HepG2 (cell line): ENCODE data around the gene IFNLR1. TPM values are rescaled to one million over a fixed set of nuclear protein-coding genes. Genes with fewer than 3 reads are reported as not detected.

Source experiments
- BCL6 ChIP-seq: IDR thresholded peaks from 2 replicates; pipeline ENCODE4 v1.6.1; 2016; ENCODE audit warnings: missing genetic modification reagents, missing compliant biosample characterization
- EP300 ChIP-seq, 3 experiments: sonication (generic) in 1 of 3; formaldehyde crosslinking in 1 of 3; IDR thresholded peaks; 2 replicates each; pipeline versions ENCODE4 v1.5.1 to v1.6.1; 2011 to 2020; ENCODE audit warnings: low read depth in 2 of 3, low read length in 2 of 3, borderline replicate concordance in 1 of 3, improper control_type of control experiment in 1 of 3, mild to moderate bottlenecking in 1 of 3, missing genetic modification reagents in 1 of 3, moderate library complexity in 1 of 3
- GATAD2A ChIP-seq: IDR thresholded peaks from 2 replicates; pipeline ENCODE4 v1.6.1; 2016
- NFE2 ChIP-seq: sonication (generic); formaldehyde crosslinking; IDR thresholded peaks from 2 replicates; pipeline ENCODE4 v1.4.0; 2020; ENCODE audit warnings: missing genetic modification reagents
- NFYC ChIP-seq: IDR thresholded peaks from 2 replicates; pipeline ENCODE4 v1.6.1; 2016; ENCODE audit warnings: missing genetic modification reagents, missing compliant biosample characterization
- PHB2 ChIP-seq: fragments of 450-650 bp; IDR thresholded peaks from 2 replicates; pipeline ENCODE4 v1.6.1; 2018; ENCODE audit not compliant: partially characterized antibody
- PRPF4 ChIP-seq: fragments of 200-400 bp; formaldehyde crosslinking; IDR thresholded peaks from 2 replicates; pipeline ENCODE4 v1.6.1; 2016; ENCODE audit warnings: low read length, low read depth; ENCODE audit not compliant: poor library complexity, severe bottlenecking
- SAFB2 ChIP-seq: sonication (generic); formaldehyde crosslinking; IDR thresholded peaks from 2 replicates; pipeline ENCODE4 v1.5.1; 2020; ENCODE audit warnings: missing genetic modification reagents, low read depth, mild to moderate bottlenecking, borderline replicate concordance
- SNAPC2 ChIP-seq: sonication (generic); formaldehyde crosslinking; IDR thresholded peaks from 2 replicates; pipeline ENCODE4 v1.8.1; 2022; ENCODE audit warnings: mild to moderate bottlenecking, missing genetic modification reagents
- TEAD2 ChIP-seq: sonication (generic); formaldehyde crosslinking; IDR thresholded peaks from 2 replicates; pipeline ENCODE4 v1.9.0; 2021; ENCODE audit warnings: missing genetic modification reagents
- ZNF564 ChIP-seq: sonication (generic); formaldehyde crosslinking; IDR thresholded peaks from 2 replicates; pipeline ENCODE4 v1.8.1; 2023; ENCODE audit warnings: mild to moderate bottlenecking, missing genetic modification reagents
- polyA plus RNA-seq, 8 experiments: library from polyadenylated mRNA; depleted of rRNA in 3 of 8; stranded (reverse) in 7 of 8; unstranded in 1 of 8; fragments of >200 nt; fragmentation: Illumina TruSeq in 4 of 8; extraction: Trizol in 4 of 8; gene quantifications; 2 replicates each; pipeline versions ENCODE4 v1.2.1 to v1.2.3, GENCODE V29; 2011 to 2016; ENCODE audit warnings: low read depth in 4 of 8, missing spikeins in 1 of 8, mixed read lengths in 1 of 8; ENCODE audit not compliant: insufficient read depth in 1 of 8
- total RNA-seq, 5 experiments: library from RNA; depleted of rRNA; stranded (reverse); fragments of >200 nt; fragmentation: Illumina TruSeq; extraction: Trizol; gene quantifications; 2 replicates each; pipeline ENCODE4 v1.2.3, GENCODE V29; 2016; ENCODE audit warnings: low read depth in 1 of 5
- TF ChIP-seq, protein P1 (sequence below): sonication (generic); formaldehyde crosslinking; IDR thresholded peaks from 2 replicates; pipeline ENCODE4 v1.8.1; 2023; ENCODE audit warnings: mild to moderate bottlenecking, moderate library complexity, missing genetic modification reagents
- TF ChIP-seq, protein P2 (sequence below): IDR thresholded peaks from 2 replicates; pipeline ENCODE4 v1.4.0; 2020; ENCODE audit warnings: mild to moderate bottlenecking, missing genetic modification reagents
- TF ChIP-seq, protein P3 (sequence below), 2 experiments: IDR thresholded peaks; 2 replicates each; pipeline ENCODE4 v1.6.1; 2011 to 2012; ENCODE audit warnings: low read length in 2 of 2, borderline replicate concordance in 1 of 2, low read depth in 1 of 2, mild to moderate bottlenecking in 1 of 2, moderate library complexity in 1 of 2
- TF ChIP-seq, protein P4 (sequence below): sonication (generic); formaldehyde crosslinking; IDR thresholded peaks from 2 replicates; pipeline ENCODE4 v1.5.0; 2020; ENCODE audit warnings: missing genetic modification reagents, mild to moderate bottlenecking, borderline replicate concordance

IFNLR1 gene
- total and polyA plus RNA-seq, 2 of the 13 experiments (the other 11 are each of a cell fraction or from before 2014, with no cell fraction given), result 3.8 to 8.5 TPM

DNA sequence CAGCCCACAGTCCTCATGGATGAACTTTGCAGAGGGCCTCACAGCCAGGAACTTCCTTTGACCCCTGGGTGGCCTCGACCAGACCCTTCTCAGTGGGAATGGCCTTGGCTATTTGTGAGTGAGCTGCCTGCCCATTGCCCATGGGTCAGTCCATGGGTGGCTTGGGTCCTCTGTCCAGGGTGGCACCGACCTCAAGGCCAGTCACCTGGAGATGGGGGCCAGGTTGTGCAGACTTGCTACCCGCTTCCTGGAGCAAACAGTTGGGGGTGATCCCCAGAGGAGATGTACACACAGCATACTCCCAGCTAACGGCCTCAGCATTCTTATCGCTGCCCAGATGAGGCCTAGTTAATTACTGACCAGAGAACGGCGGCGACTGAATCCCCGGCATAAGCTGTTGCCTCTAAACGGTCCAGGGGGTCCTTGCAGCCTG, 23.1 kb upstream of the IFNLR1 start (continued):
- TF ChIP-seq, protein P1, sequence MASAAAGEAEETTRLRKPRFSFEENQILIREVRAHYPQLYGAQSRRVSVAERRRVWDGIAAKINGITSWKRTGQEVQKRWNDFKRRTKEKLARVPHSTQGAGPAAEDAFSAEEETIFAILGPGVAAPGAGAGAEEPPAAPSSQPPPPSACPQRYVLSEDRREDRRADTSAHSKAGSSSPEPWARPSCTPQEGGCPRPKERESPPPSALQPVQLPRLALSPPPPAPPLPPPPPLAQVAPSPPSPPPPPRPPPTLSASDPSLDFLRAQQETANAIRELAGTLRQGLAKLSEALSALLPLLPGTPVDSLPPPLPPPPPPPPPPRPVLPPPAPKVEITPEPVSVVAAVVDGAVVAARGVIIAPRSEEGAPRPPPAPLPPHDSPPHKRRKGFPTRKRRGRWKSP, result no peak
- TF ChIP-seq PHB2 (no peak), ZNF564 (no peak), NFYC (CRISPR knock-in tag) (no peak), SAFB2 (CRISPR knock-in tag) (no peak), TEAD2 (CRISPR knock-in tag) (no peak), PRPF4 (no peak), BCL6 (CRISPR knock-in tag) (no peak), SNAPC2 (no peak), GATAD2A (CRISPR knock-in tag) (peak; percentile 53; the same call in 1 of the 2 replicates), NFE2 (CRISPR knock-in tag) (no peak), EP300 (IDR thresholded peaks at IDR 0.05; ENCODE audit: low read depth in 2 of 2, low read length in 2 of 2) (no peak), EP300 (CRISPR knock-in tag; IDR thresholded peaks at IDR 0.05; ENCODE audit: borderline replicate concordance) (no peak)
- TF ChIP-seq, protein P2, sequence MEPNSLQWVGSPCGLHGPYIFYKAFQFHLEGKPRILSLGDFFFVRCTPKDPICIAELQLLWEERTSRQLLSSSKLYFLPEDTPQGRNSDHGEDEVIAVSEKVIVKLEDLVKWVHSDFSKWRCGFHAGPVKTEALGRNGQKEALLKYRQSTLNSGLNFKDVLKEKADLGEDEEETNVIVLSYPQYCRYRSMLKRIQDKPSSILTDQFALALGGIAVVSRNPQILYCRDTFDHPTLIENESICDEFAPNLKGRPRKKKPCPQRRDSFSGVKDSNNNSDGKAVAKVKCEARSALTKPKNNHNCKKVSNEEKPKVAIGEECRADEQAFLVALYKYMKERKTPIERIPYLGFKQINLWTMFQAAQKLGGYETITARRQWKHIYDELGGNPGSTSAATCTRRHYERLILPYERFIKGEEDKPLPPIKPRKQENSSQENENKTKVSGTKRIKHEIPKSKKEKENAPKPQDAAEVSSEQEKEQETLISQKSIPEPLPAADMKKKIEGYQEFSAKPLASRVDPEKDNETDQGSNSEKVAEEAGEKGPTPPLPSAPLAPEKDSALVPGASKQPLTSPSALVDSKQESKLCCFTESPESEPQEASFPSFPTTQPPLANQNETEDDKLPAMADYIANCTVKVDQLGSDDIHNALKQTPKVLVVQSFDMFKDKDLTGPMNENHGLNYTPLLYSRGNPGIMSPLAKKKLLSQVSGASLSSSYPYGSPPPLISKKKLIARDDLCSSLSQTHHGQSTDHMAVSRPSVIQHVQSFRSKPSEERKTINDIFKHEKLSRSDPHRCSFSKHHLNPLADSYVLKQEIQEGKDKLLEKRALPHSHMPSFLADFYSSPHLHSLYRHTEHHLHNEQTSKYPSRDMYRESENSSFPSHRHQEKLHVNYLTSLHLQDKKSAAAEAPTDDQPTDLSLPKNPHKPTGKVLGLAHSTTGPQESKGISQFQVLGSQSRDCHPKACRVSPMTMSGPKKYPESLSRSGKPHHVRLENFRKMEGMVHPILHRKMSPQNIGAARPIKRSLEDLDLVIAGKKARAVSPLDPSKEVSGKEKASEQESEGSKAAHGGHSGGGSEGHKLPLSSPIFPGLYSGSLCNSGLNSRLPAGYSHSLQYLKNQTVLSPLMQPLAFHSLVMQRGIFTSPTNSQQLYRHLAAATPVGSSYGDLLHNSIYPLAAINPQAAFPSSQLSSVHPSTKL, result peak; percentile 35; the same call in 1 of the 2 replicates
- TF ChIP-seq, protein P3, sequence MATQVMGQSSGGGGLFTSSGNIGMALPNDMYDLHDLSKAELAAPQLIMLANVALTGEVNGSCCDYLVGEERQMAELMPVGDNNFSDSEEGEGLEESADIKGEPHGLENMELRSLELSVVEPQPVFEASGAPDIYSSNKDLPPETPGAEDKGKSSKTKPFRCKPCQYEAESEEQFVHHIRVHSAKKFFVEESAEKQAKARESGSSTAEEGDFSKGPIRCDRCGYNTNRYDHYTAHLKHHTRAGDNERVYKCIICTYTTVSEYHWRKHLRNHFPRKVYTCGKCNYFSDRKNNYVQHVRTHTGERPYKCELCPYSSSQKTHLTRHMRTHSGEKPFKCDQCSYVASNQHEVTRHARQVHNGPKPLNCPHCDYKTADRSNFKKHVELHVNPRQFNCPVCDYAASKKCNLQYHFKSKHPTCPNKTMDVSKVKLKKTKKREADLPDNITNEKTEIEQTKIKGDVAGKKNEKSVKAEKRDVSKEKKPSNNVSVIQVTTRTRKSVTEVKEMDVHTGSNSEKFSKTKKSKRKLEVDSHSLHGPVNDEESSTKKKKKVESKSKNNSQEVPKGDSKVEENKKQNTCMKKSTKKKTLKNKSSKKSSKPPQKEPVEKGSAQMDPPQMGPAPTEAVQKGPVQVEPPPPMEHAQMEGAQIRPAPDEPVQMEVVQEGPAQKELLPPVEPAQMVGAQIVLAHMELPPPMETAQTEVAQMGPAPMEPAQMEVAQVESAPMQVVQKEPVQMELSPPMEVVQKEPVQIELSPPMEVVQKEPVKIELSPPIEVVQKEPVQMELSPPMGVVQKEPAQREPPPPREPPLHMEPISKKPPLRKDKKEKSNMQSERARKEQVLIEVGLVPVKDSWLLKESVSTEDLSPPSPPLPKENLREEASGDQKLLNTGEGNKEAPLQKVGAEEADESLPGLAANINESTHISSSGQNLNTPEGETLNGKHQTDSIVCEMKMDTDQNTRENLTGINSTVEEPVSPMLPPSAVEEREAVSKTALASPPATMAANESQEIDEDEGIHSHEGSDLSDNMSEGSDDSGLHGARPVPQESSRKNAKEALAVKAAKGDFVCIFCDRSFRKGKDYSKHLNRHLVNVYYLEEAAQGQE (IDR thresholded peaks at IDR 0.05; ENCODE audit: borderline replicate concordance in 1 of 2, low read depth in 1 of 2, low read length in 2 of 2), result no peak
- TF ChIP-seq, protein P4, sequence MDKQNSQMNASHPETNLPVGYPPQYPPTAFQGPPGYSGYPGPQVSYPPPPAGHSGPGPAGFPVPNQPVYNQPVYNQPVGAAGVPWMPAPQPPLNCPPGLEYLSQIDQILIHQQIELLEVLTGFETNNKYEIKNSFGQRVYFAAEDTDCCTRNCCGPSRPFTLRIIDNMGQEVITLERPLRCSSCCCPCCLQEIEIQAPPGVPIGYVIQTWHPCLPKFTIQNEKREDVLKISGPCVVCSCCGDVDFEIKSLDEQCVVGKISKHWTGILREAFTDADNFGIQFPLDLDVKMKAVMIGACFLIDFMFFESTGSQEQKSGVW (CRISPR knock-in tag), result no peak
